Measurements from ENCODE around the gene PDGFA. TPM values are rescaled to one million over a fixed set of nuclear protein-coding genes. Genes with fewer than 3 reads are reported as not detected.

The PDGFA gene
- total RNA-seq, 1 donor from 2014 or later = 9.8 TPM

DNA sequence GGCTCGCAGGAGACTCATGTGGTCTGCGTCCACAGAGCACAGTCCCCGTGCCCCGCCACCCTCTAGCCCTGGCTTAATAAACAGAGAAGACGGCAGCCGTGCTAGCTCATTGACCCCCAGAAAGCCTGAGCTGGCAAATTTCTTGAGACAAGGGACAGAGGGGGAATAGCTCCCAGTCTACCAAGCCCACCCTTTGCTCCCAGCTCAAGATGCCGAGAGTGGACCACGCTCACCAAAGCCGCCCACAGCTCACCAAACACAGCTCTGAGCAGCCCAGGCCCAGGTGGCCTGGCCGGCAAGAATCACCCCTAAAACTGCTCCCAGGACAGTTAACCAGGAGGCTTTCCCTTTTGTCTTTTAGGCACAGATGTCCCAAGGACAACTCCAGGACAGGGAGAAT lies 5.4 kb downstream of the PDGFA start:
- Mint-ChIP-seq H3K4me1 (peaks cover 19% of the 10 kb centered on the region), H3K27ac (no peak overlapping the region), H3K4me3 (no peak overlapping the region), H3K9me3 (no peaks in the 10 kb centered on the region), H3K36me3 (no peaks in the 10 kb centered on the region), H3K27me3 (ENCODE audit: insufficient read depth, low read depth) (peaks cover 39% of the 10 kb centered on the region)
- no peak overlapping the region for H3K9ac ChIP-seq
- H3K4me3 ChIP-seq = peak overlapping the region; percentile 15
- peaks cover 7% of the 10 kb centered on the region for H3K79me2 ChIP-seq (ENCODE audit: low read depth)
- TF ChIP-seq EZH2phosphoT487 (IDR thresholded peaks at IDR 0.05) (no peak), EZH2 (IDR thresholded peaks at IDR 0.05) (no peak)
- TF ChIP-seq, protein P1, sequence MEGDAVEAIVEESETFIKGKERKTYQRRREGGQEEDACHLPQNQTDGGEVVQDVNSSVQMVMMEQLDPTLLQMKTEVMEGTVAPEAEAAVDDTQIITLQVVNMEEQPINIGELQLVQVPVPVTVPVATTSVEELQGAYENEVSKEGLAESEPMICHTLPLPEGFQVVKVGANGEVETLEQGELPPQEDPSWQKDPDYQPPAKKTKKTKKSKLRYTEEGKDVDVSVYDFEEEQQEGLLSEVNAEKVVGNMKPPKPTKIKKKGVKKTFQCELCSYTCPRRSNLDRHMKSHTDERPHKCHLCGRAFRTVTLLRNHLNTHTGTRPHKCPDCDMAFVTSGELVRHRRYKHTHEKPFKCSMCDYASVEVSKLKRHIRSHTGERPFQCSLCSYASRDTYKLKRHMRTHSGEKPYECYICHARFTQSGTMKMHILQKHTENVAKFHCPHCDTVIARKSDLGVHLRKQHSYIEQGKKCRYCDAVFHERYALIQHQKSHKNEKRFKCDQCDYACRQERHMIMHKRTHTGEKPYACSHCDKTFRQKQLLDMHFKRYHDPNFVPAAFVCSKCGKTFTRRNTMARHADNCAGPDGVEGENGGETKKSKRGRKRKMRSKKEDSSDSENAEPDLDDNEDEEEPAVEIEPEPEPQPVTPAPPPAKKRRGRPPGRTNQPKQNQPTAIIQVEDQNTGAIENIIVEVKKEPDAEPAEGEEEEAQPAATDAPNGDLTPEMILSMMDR (IDR thresholded peaks at IDR 0.05) = no peak
- no peak overlapping the region for H3K27ac ChIP-seq
- H3F3A ChIP-seq (ENCODE audit: low read depth) = peaks cover 39% of the 10 kb centered on the region
- H3K9me3 ChIP-seq (ENCODE audit: low read depth) = no peaks in the 10 kb centered on the region
- H3K4me1 ChIP-seq = peaks cover 31% of the 10 kb centered on the region
- peaks cover 43% of the 10 kb centered on the region for H3K27me3 ChIP-seq
- no peak overlapping the region for H2AFZ ChIP-seq (replicated peaks)
- peaks cover 20% of the 10 kb centered on the region for H4K20me1 ChIP-seq (ENCODE audit: low read depth)
- H3K36me3 ChIP-seq = no peaks in the 10 kb centered on the region
- DNase-seq (ENCODE audit: low spot score) = no peak
- peak overlapping the region; percentile 97 for H3K4me2 ChIP-seq

DNA sequence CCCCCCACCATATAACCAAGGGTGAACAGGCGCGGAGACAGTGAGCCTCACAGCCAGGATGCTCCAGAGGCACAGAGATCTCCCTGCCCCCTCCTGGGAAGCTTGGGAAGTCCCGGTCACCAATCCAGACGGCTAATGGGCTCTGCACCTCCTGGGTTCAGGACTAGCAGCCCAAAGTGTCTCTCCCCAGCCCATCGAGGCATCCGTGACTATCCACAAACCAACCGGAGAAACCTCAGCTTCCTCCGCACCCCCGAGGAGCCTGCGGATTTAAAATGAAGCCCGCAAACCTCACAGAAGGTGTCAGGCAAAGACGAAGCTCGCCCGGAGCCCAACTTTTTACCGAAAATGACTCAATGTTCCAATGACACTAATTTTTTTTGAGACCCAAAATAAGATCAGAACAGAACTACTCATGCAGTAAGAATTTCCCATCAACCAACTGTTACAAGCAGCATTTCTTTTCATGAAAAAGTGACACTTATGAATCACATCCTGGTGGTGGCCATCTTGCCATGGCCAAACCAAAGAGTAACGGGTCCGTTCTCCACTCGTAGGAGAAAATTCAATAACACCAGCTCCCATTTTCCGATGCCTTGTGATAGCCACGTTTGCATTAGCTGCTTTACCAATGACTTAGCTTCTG lies 6.0 kb downstream of the PDGFA start:
- Mint-ChIP-seq H3K36me3 (no peaks in the 10 kb centered on the region), H3K27me3 (ENCODE audit: insufficient read depth, low read depth) (peaks cover 39% of the 10 kb centered on the region), H3K9me3 (no peaks in the 10 kb centered on the region), H3K4me1 (peaks cover 19% of the 10 kb centered on the region), H3K4me3 (peak overlapping the region; percentile 24), H3K27ac (no peak overlapping the region)
- Histone ChIP-seq H3F3A (ENCODE audit: low read depth) (peaks cover 34% of the 10 kb centered on the region), H3K9me3 (ENCODE audit: low read depth) (no peaks in the 10 kb centered on the region), H3K9ac (no peak overlapping the region), H3K4me2 (no peak overlapping the region), H3K4me1 (peaks cover 31% of the 10 kb centered on the region), H3K27ac (no peak overlapping the region), H2AFZ (replicated peaks) (no peak overlapping the region), H3K27me3 (peaks cover 37% of the 10 kb centered on the region), H3K79me2 (ENCODE audit: low read depth) (peaks cover 7% of the 10 kb centered on the region), H3K36me3 (no peaks in the 10 kb centered on the region), H4K20me1 (ENCODE audit: low read depth) (peaks cover 20% of the 10 kb centered on the region), H3K4me3 (no peak overlapping the region)
- DNase-seq (ENCODE audit: low spot score) = no peak
- TF ChIP-seq EZH2phosphoT487 (IDR thresholded peaks at IDR 0.05) = no peak
- TF ChIP-seq EZH2 (IDR thresholded peaks at IDR 0.05) = no peak
- TF ChIP-seq, protein P1 (IDR thresholded peaks at IDR 0.05) = no peak

DNA sequence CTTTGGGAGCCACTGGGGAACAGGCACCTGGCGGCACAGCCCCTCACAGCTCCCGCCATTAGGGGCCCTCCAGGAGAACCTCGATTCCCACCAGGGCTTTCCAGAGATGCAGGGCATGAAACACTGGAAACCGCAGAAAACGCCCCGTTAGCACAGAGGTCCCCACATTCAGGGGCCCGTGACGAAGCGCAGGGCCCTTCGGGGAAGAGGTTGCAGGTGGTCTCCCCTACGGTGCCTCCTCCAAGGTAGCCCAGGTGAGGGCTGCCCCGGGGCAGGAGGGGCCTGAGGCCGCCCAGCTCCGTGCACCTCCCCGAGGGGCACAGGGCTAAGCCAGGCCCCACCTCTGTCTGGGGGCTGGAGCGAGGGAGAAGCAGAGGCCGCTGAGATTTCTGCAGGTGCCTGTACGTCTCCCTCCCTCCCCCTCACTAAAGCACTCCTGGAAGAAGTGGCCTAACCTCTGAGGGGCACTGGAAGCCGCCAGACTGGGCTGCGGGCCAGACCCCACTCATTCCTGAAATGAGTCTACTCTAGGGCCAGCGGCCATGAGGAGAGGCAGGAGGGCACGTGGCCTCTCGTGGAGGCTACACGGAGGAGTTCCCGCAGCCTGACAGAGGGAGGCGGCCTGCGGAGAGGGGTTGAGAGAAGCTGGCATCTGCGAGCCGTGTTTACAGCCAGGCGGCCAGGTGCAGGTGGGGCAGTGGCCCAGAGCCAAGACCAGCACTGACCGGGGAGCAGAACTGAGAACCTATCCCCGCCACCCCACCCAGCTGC lies 6.9 kb downstream of the PDGFA start:
- Mint-ChIP-seq H3K9me3 (no peaks in the 10 kb centered on the region), H3K27me3 (ENCODE audit: insufficient read depth, low read depth) (peaks cover 33% of the 10 kb centered on the region), H3K36me3 (no peaks in the 10 kb centered on the region), H3K4me3 (no peak overlapping the region), H3K27ac (no peak overlapping the region), H3K4me1 (peaks cover 14% of the 10 kb centered on the region)
- Histone ChIP-seq H3K36me3 (no peaks in the 10 kb centered on the region), H3K27me3 (peaks cover 28% of the 10 kb centered on the region), H3K79me2 (ENCODE audit: low read depth) (peaks cover 2% of the 10 kb centered on the region), H3F3A (ENCODE audit: low read depth) (peaks cover 30% of the 10 kb centered on the region), H3K9me3 (ENCODE audit: low read depth) (no peaks in the 10 kb centered on the region), H2AFZ (replicated peaks) (no peak overlapping the region), H3K27ac (no peak overlapping the region), H3K4me1 (peaks cover 31% of the 10 kb centered on the region), H4K20me1 (ENCODE audit: low read depth) (peaks cover 20% of the 10 kb centered on the region), H3K4me3 (no peak overlapping the region), H3K9ac (no peak overlapping the region), H3K4me2 (no peak overlapping the region)
- no peak for TF ChIP-seq EZH2phosphoT487 (IDR thresholded peaks at IDR 0.05)
- no peak for DNase-seq (ENCODE audit: low spot score)

DNA sequence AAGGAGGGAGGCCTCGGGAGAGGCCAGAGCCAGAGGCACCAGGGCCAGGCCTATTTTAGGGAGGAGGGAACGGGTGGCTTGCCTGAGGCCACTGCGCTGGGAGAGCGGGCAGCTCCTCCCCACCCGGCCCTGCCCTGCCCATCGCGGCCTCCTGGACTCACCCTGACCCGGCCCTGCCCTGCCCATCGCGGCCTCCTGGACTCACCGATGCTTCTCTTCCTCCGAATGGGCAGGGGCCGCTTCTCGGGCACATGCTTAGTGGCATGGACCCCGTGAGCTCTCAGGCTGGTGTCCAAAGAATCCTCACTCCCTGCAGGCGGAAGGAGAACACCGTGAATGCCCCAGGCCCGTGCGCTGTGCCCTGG lies 7.5 kb downstream of the PDGFA start:
- Mint-ChIP-seq H3K4me3 (no peak overlapping the region), H3K9me3 (no peaks in the 10 kb centered on the region), H3K27me3 (ENCODE audit: insufficient read depth, low read depth) (peaks cover 31% of the 10 kb centered on the region), H3K36me3 (no peaks in the 10 kb centered on the region), H3K27ac (no peak overlapping the region), H3K4me1 (peaks cover 12% of the 10 kb centered on the region)
- H3K4me2 ChIP-seq = no peak overlapping the region
- no peak for TF ChIP-seq EZH2phosphoT487 (IDR thresholded peaks at IDR 0.05)
- TF ChIP-seq EZH2 (IDR thresholded peaks at IDR 0.05) = no peak
- TF ChIP-seq, protein P1 (IDR thresholded peaks at IDR 0.05) = no peak
- peaks cover 20% of the 10 kb centered on the region for H4K20me1 ChIP-seq (ENCODE audit: low read depth)
- H3F3A ChIP-seq (ENCODE audit: low read depth) = peaks cover 30% of the 10 kb centered on the region
- peaks cover 22% of the 10 kb centered on the region for H3K27me3 ChIP-seq
- no peaks in the 10 kb centered on the region for H3K9me3 ChIP-seq (ENCODE audit: low read depth)
- H3K9ac ChIP-seq = no peak overlapping the region
- no peak overlapping the region for H3K4me3 ChIP-seq
- DNase-seq (ENCODE audit: low spot score) = no peak
- no peaks in the 10 kb centered on the region for H3K79me2 ChIP-seq (ENCODE audit: low read depth)
- no peaks in the 10 kb centered on the region for H3K36me3 ChIP-seq
- no peak overlapping the region for H2AFZ ChIP-seq (replicated peaks)
- no peak overlapping the region for H3K27ac ChIP-seq
- peaks cover 31% of the 10 kb centered on the region for H3K4me1 ChIP-seq
